ENCODE results near the gene HDHD5.

Gene HDHD5

GRCh38 chr22:17161991-17162390 lies 2.9 kb upstream of the HDHD5 start:
- no peak for TF ChIP-seq CTCF (IDR thresholded peaks at IDR 0.05; ENCODE audit: low read depth, low read length)
- no peaks in the 10 kb centered on the region for H3K9me3 ChIP-seq (ENCODE audit: severe bottlenecking)
- H3K27me3 ChIP-seq (ENCODE audit: insufficient read depth, low read depth, severe bottlenecking) = no peaks in the 10 kb centered on the region
- H3K4me3 ChIP-seq (ENCODE audit: low read depth, low read length) = no peak overlapping the region
- no peak overlapping the region for H3K27ac ChIP-seq
- H3K36me3 ChIP-seq = peaks cover 13% of the 10 kb centered on the region
- DNase-seq = no peak

GRCh38 chr22:17159504-17159951 lies 451 bp upstream of the HDHD5 start:
- DNase-seq = peak; percentile 52
- Histone ChIP-seq H3K27ac (peak overlapping the region; percentile 92), H3K27me3 (ENCODE audit: insufficient read depth, low read depth, severe bottlenecking) (no peaks in the 10 kb centered on the region), H3K9me3 (ENCODE audit: severe bottlenecking) (no peaks in the 10 kb centered on the region), H3K36me3 (peaks cover 13% of the 10 kb centered on the region), H3K4me3 (ENCODE audit: low read depth, low read length) (peak overlapping the region; percentile 94)
- TF ChIP-seq CTCF (IDR thresholded peaks at IDR 0.05; ENCODE audit: low read depth, low read length) = no peak

GRCh38 chr22:17158176-17158567 lies 905 bp downstream of the HDHD5 start:
- Histone ChIP-seq H3K4me3 (ENCODE audit: low read depth, low read length) (peak overlapping the region; percentile 94), H3K9me3 (ENCODE audit: severe bottlenecking) (no peaks in the 10 kb centered on the region), H3K27me3 (ENCODE audit: insufficient read depth, low read depth, severe bottlenecking) (no peaks in the 10 kb centered on the region), H3K36me3 (peaks cover 13% of the 10 kb centered on the region), H3K27ac (peak overlapping the region; percentile 92)
- no peak for TF ChIP-seq CTCF (IDR thresholded peaks at IDR 0.05; ENCODE audit: low read depth, low read length)
- DNase-seq = no peak

GRCh38 chr22:17157714-17158113 lies 1.4 kb downstream of the HDHD5 start:
- Histone ChIP-seq H3K9me3 (ENCODE audit: severe bottlenecking) (no peaks in the 10 kb centered on the region), H3K4me3 (ENCODE audit: low read depth, low read length) (peak overlapping the region; percentile 94; the same call in 1 of the 2 replicates), H3K27me3 (ENCODE audit: insufficient read depth, low read depth, severe bottlenecking) (no peaks in the 10 kb centered on the region), H3K36me3 (peaks cover 13% of the 10 kb centered on the region), H3K27ac (no peak overlapping the region)
- DNase-seq = no peak
- no peak for TF ChIP-seq CTCF (IDR thresholded peaks at IDR 0.05; ENCODE audit: low read depth, low read length)

GRCh38 chr22:17155941-17156340 lies 3.1 kb downstream of the HDHD5 start:
- peaks cover 13% of the 10 kb centered on the region for H3K36me3 ChIP-seq
- H3K27ac ChIP-seq = no peak overlapping the region
- H3K9me3 ChIP-seq (ENCODE audit: severe bottlenecking) = no peaks in the 10 kb centered on the region
- no peaks in the 10 kb centered on the region for H3K27me3 ChIP-seq (ENCODE audit: insufficient read depth, low read depth, severe bottlenecking)
- TF ChIP-seq CTCF (IDR thresholded peaks at IDR 0.05; ENCODE audit: low read depth, low read length) = no peak
- DNase-seq = no peak
- no peak overlapping the region for H3K4me3 ChIP-seq (ENCODE audit: low read depth, low read length)

GRCh38 chr22:17152971-17153370 lies 6.1 kb downstream of the HDHD5 start:
- no peak overlapping the region for H3K27ac ChIP-seq
- no peak for TF ChIP-seq CTCF (IDR thresholded peaks at IDR 0.05; ENCODE audit: low read depth, low read length)
- no peak for DNase-seq
- no peaks in the 10 kb centered on the region for H3K9me3 ChIP-seq (ENCODE audit: severe bottlenecking)
- H3K36me3 ChIP-seq = peaks cover 12% of the 10 kb centered on the region
- no peak overlapping the region for H3K4me3 ChIP-seq (ENCODE audit: low read depth, low read length)
- no peaks in the 10 kb centered on the region for H3K27me3 ChIP-seq (ENCODE audit: insufficient read depth, low read depth, severe bottlenecking)

Data from WERI-Rb-1 (cell line).